Tibial nerve (tissue), 4 donors: Measurements from ENCODE around the gene RXFP3.

Source experiments
- EP300 ChIP-seq, 2 donors: sonication (generic); formaldehyde crosslinking; IDR thresholded peaks; one replicate each; pipeline ENCODE4 v1.6.1; 2017; ENCODE audit warnings: antibody characterized with exemption in 2 of 2, mild to moderate bottlenecking in 1 of 2
- POLR2A ChIP-seq, 2 donors: fragments of 450-650 bp; IDR thresholded peaks; one replicate each; pipeline ENCODE4 v1.6.1; 2017; ENCODE audit warnings: antibody characterized with exemption in 2 of 2, mild to moderate bottlenecking in 2 of 2, moderate library complexity in 2 of 2
- TF ChIP-seq, protein P1 (sequence below), 5 experiments: fragments of 200-600 bp in 3 of 5; fragments of 450-650 bp in 2 of 5; sonication (generic) in 3 of 5; IDR thresholded peaks; one replicate each; pipeline ENCODE4 v1.5.1; 2016 to 2019; ENCODE audit warnings: antibody characterized with exemption in 5 of 5, mild to moderate bottlenecking in 3 of 5, moderate library complexity in 2 of 5

DNA sequence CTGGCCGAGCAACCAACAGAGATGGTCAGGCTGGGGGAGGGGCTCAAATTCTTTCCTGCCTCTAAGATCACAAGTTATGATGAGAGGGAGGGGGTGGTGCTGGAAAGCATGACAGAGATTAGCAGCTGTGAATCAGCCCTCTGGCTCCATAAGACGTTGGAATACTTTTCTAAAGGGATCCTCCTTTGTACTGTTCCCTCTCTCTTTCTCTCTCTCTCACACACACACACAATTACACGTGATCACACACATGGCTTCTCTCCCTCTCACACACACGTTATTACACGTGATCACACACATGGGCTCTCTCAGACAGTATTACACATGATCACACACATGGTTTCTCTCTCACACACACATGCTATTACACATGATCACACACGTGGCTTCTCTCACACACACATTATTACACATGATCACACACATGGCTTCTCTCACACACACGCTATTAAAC lies 48.5 kb downstream of the RXFP3 start, which contains the start of gene SLC45A2:
- no peak for TF ChIP-seq POLR2A (IDR thresholded peaks at IDR 0.05)
- TF ChIP-seq, protein P1, sequence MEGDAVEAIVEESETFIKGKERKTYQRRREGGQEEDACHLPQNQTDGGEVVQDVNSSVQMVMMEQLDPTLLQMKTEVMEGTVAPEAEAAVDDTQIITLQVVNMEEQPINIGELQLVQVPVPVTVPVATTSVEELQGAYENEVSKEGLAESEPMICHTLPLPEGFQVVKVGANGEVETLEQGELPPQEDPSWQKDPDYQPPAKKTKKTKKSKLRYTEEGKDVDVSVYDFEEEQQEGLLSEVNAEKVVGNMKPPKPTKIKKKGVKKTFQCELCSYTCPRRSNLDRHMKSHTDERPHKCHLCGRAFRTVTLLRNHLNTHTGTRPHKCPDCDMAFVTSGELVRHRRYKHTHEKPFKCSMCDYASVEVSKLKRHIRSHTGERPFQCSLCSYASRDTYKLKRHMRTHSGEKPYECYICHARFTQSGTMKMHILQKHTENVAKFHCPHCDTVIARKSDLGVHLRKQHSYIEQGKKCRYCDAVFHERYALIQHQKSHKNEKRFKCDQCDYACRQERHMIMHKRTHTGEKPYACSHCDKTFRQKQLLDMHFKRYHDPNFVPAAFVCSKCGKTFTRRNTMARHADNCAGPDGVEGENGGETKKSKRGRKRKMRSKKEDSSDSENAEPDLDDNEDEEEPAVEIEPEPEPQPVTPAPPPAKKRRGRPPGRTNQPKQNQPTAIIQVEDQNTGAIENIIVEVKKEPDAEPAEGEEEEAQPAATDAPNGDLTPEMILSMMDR (IDR thresholded peaks at IDR 0.05), result no peak
- no peak for TF ChIP-seq EP300 (IDR thresholded peaks at IDR 0.05)
